WTC11 (cell line): ENCODE measurements around the gene ROBO2. TPM values are rescaled to one million over a fixed set of nuclear protein-coding genes. Genes with fewer than 3 reads are reported as not detected.

Experiments
- ATAC-seq: fragments of 200-7000 bp; cut with Tn5 transposase; 2 replicates; pipeline ENCODE4 v1.10.0; 2021; ENCODE audit warnings: mild to moderate bottlenecking, moderate library complexity
- CTCF ChIA-PET: fragments of 300-600 bp; sonication (Branson Sonifier 250); formaldehyde crosslinking; loops from one replicate; lab custom pipeline; 2021; ENCODE audit warnings: antibody characterized with exemption; lab: Charles Lee
- POLR2A ChIA-PET: fragments of 350-600 bp; sonication (Branson Sonifier 250); formaldehyde crosslinking; loops from one replicate; lab custom pipeline; 2021; ENCODE audit warnings: antibody characterized with exemption; lab: Charles Lee
- DNase-seq: peaks from one replicate; pipeline ENCODE4 v3.0.0; 2021; ENCODE audit warnings: low spot score
- H3K27ac Mint-ChIP-seq: 2 replicates; pipeline ENCODE4 v1.8.0; 2021; ENCODE audit warnings: mixed read lengths
- H3K27me3 Mint-ChIP-seq: 2 replicates; pipeline ENCODE4 v1.8.0; 2021; ENCODE audit warnings: low read depth, mild to moderate bottlenecking, moderate library complexity, mixed read lengths
- H3K36me3 Mint-ChIP-seq: 2 replicates; pipeline ENCODE4 v1.8.0; 2021; ENCODE audit warnings: mixed read lengths
- H3K4me1 Mint-ChIP-seq: 2 replicates; pipeline ENCODE4 v1.8.0; 2022; ENCODE audit warnings: mixed read lengths
- H3K4me3 Mint-ChIP-seq: 2 replicates; pipeline ENCODE4 v1.8.0; 2021; ENCODE audit warnings: mild to moderate bottlenecking, moderate library complexity, mixed read lengths
- H3K9me3 Mint-ChIP-seq: 2 replicates; pipeline ENCODE4 v1.8.0; 2021; ENCODE audit warnings: mixed read lengths
- CDX4 ChIP-seq: fragments of 250-450 bp; sonication (Bioruptor Pico); IDR thresholded peaks from 2 replicates; pipeline ENCODE4 v1.9.0; 2021; ENCODE audit warnings: moderate library complexity, mild to moderate bottlenecking, inconsistent platforms, borderline replicate concordance
- CREM ChIP-seq: sonication (generic); formaldehyde crosslinking; IDR thresholded peaks from 2 replicates; pipeline ENCODE4 v1.8.1; 2022; ENCODE audit warnings: mild to moderate bottlenecking, missing genetic modification reagents, moderate library complexity
- CTCF ChIP-seq: fragments of 200-600 bp; IDR thresholded peaks from 2 replicates; pipeline ENCODE4 v1.8.0; 2022; ENCODE audit warnings: antibody characterized with exemption
- E2F1 ChIP-seq: sonication (generic); formaldehyde crosslinking; IDR thresholded peaks from 2 replicates; pipeline ENCODE4 v1.8.0; 2022; ENCODE audit warnings: mild to moderate bottlenecking, missing genetic modification reagents
- ELF4 ChIP-seq: sonication (generic); formaldehyde crosslinking; IDR thresholded peaks from 2 replicates; pipeline ENCODE4 v1.8.1; 2022; ENCODE audit warnings: low read depth, mild to moderate bottlenecking, moderate library complexity, missing genetic modification reagents
- ERG ChIP-seq: fragments of 250-450 bp; sonication (Bioruptor Pico); IDR thresholded peaks from 2 replicates; pipeline ENCODE4 v1.8.0; 2021; ENCODE audit warnings: mild to moderate bottlenecking
- ESRRA ChIP-seq: sonication (generic); formaldehyde crosslinking; IDR thresholded peaks from 2 replicates; pipeline ENCODE4 v1.8.1; 2022; ENCODE audit warnings: mild to moderate bottlenecking, missing genetic modification reagents, borderline replicate concordance
- FOXP1 ChIP-seq: sonication (generic); formaldehyde crosslinking; IDR thresholded peaks from 2 replicates; pipeline ENCODE4 v1.8.0; 2022; ENCODE audit warnings: missing genetic modification reagents, mild to moderate bottlenecking, moderate library complexity, borderline replicate concordance
- FOXP4 ChIP-seq: sonication (generic); formaldehyde crosslinking; IDR thresholded peaks from 2 replicates; pipeline ENCODE4 v1.8.0; 2022; ENCODE audit warnings: mild to moderate bottlenecking, missing genetic modification reagents
- GRHL2 ChIP-seq: fragments of 250-450 bp; sonication (Bioruptor Pico); IDR thresholded peaks from 2 replicates; pipeline ENCODE4 v1.8.0; 2022; ENCODE audit warnings: mild to moderate bottlenecking, moderate library complexity; ENCODE audit not compliant: insufficient replicate concordance, severe bottlenecking
- JAZF1 ChIP-seq: fragments of 250-450 bp; sonication (Bioruptor Pico); IDR thresholded peaks from 2 replicates; pipeline ENCODE4 v1.9.0; 2021; ENCODE audit warnings: moderate library complexity, mild to moderate bottlenecking, inconsistent platforms
- JUN ChIP-seq: sonication (generic); formaldehyde crosslinking; IDR thresholded peaks from 2 replicates; pipeline ENCODE4 v1.8.0; 2023; ENCODE audit warnings: mild to moderate bottlenecking, missing genetic modification reagents
- KAT7 ChIP-seq: sonication (generic); formaldehyde crosslinking; IDR thresholded peaks from 2 replicates; pipeline ENCODE4 v1.8.1; 2023; ENCODE audit warnings: missing genetic modification reagents, mild to moderate bottlenecking, borderline replicate concordance
- MLX ChIP-seq: sonication (generic); formaldehyde crosslinking; IDR thresholded peaks from 2 replicates; pipeline ENCODE4 v1.8.1; 2023; ENCODE audit warnings: mild to moderate bottlenecking, missing genetic modification reagents, moderate library complexity
- MYBL2 ChIP-seq: sonication (generic); formaldehyde crosslinking; IDR thresholded peaks from 2 replicates; pipeline ENCODE4 v1.8.1; 2023; ENCODE audit warnings: mild to moderate bottlenecking, moderate library complexity, missing genetic modification reagents
- NFATC4 ChIP-seq: fragments of 250-450 bp; sonication (Bioruptor Pico); IDR thresholded peaks from 2 replicates; pipeline ENCODE4 v1.9.0; 2021; ENCODE audit warnings: mild to moderate bottlenecking
- NFYB ChIP-seq: sonication (generic); formaldehyde crosslinking; conservative IDR thresholded peaks from 2 replicates; pipeline ENCODE4 v1.8.0; 2022; ENCODE audit warnings: low read depth, missing genetic modification reagents
- OVOL2 ChIP-seq: fragments of 250-450 bp; sonication (Bioruptor Pico); IDR thresholded peaks from 2 replicates; pipeline ENCODE4 v1.9.0; 2021; ENCODE audit warnings: mild to moderate bottlenecking, borderline replicate concordance
- PREB ChIP-seq: sonication (generic); formaldehyde crosslinking; IDR thresholded peaks from 2 replicates; pipeline ENCODE4 v1.8.1; 2022; ENCODE audit warnings: mild to moderate bottlenecking, missing genetic modification reagents, moderate library complexity, borderline replicate concordance
- SMAD4 ChIP-seq: sonication (generic); formaldehyde crosslinking; IDR thresholded peaks from 2 replicates; pipeline ENCODE4 v1.8.0; 2022; ENCODE audit warnings: mild to moderate bottlenecking, missing genetic modification reagents
- TEAD1 ChIP-seq: sonication (generic); formaldehyde crosslinking; IDR thresholded peaks from 2 replicates; pipeline ENCODE4 v1.8.0; 2022; ENCODE audit warnings: mild to moderate bottlenecking, missing genetic modification reagents
- ZNF416 ChIP-seq: fragments of 250-450 bp; sonication (Bioruptor Pico); IDR thresholded peaks from 2 replicates; pipeline ENCODE4 v1.9.0; 2021; ENCODE audit warnings: mild to moderate bottlenecking, inconsistent platforms
- ZNF532 ChIP-seq: fragments of 250-450 bp; sonication (Bioruptor Pico); IDR thresholded peaks from 2 replicates; pipeline ENCODE4 v1.9.0; 2021; ENCODE audit warnings: mild to moderate bottlenecking, borderline replicate concordance
- total RNA-seq: library from RNA; stranded (reverse); gene quantifications from 3 replicates; pipeline ENCODE4 v1.2.3, GENCODE V29; 2021

ROBO2 gene
- total RNA-seq, 1 experiment from 2014 or later, result 11.7 TPM

GRCh38 chr3:77655396-77655795 lies 615.5 kb downstream of the ROBO2 start:
- ChIA-PET POLR2A (no interaction called here), CTCF (no interaction called here)
- peaks cover 23% of the 10 kb centered on the region for H3K9me3 Mint-ChIP-seq
- no peaks in the 10 kb centered on the region for H3K27me3 Mint-ChIP-seq
- no peak overlapping the region for H3K4me3 Mint-ChIP-seq
- no peak overlapping the region for H3K27ac Mint-ChIP-seq
- DNase-seq (no peak), ATAC-seq (no peak)
- H3K36me3 Mint-ChIP-seq, result peaks cover 21% of the 10 kb centered on the region
- no peaks in the 10 kb centered on the region for H3K4me1 Mint-ChIP-seq
- no peak for TF ChIP-seq CTCF
- TF ChIP-seq GRHL2 (CRISPR knock-in tag), result no peak
- no peak for TF ChIP-seq OVOL2 (CRISPR knock-in tag)
- TF ChIP-seq E2F1 (CRISPR knock-in tag), result no peak
- TF ChIP-seq KAT7 (CRISPR knock-in tag), result no peak
- no peak for TF ChIP-seq FOXP4 (CRISPR knock-in tag)
- TF ChIP-seq MYBL2 (CRISPR knock-in tag), result no peak
- TF ChIP-seq PREB, result no peak
- no peak for TF ChIP-seq JAZF1 (CRISPR knock-in tag)
- TF ChIP-seq ELF4 (CRISPR knock-in tag), result no peak

- peaks cover 64% of the 10 kb centered on the region for H3K9me3 Mint-ChIP-seq
- peaks cover 35% of the 10 kb centered on the region for H3K36me3 Mint-ChIP-seq
- no peaks in the 10 kb centered on the region for H3K4me1 Mint-ChIP-seq
- POLR2A ChIA-PET, result no interaction called here
- H3K27ac Mint-ChIP-seq, result no peak overlapping the region
- CTCF ChIA-PET, result no interaction called here
- no peak for DNase-seq
- H3K27me3 Mint-ChIP-seq, result no peaks in the 10 kb centered on the region
- ATAC-seq, result no peak
- no peak overlapping the region for H3K4me3 Mint-ChIP-seq
- no peak for TF ChIP-seq SMAD4 (CRISPR knock-in tag)
- no peak for TF ChIP-seq CDX4
- no peak for TF ChIP-seq MYBL2 (CRISPR knock-in tag)
- no peak for TF ChIP-seq ERG
- no peak for TF ChIP-seq OVOL2 (CRISPR knock-in tag)
- no peak for TF ChIP-seq NFYB (CRISPR knock-in tag)
- TF ChIP-seq ZNF532 (CRISPR knock-in tag), result no peak
- no peak for TF ChIP-seq MLX (CRISPR knock-in tag)
- TF ChIP-seq ZNF416 (CRISPR knock-in tag), result no peak
- TF ChIP-seq ESRRA, result no peak
- TF ChIP-seq FOXP1 (CRISPR knock-in tag), result no peak
- TF ChIP-seq TEAD1 (CRISPR knock-in tag), result no peak
- TF ChIP-seq CREM (CRISPR knock-in tag), result no peak
- no peak for TF ChIP-seq JUN
- TF ChIP-seq NFATC4, result no peak
Measured at GRCh38 chr3:77660718-77661117, 620.8 kb downstream of the ROBO2 start.
